Karpas-422 (cell line): Measurements from ENCODE around the gene FYB2. TPM values are rescaled to one million over a fixed set of nuclear protein-coding genes. Genes with fewer than 3 reads are reported as not detected.

ENCODE experiments used
- DNase-seq: peaks from one replicate; pipeline ENCODE4 v3.0.0-alpha.2; 2015
- H2AFZ ChIP-seq: fragments of 200-600 bp; sonication (generic); 2 replicates; pipeline ENCODE4 v1.6.1; 2014; ENCODE audit warnings: antibody characterized with exemption, low read length, mixed read lengths
- H3K27ac ChIP-seq: fragments of 200-600 bp; sonication (generic); 2 replicates; pipeline ENCODE4 v1.5.1; 2014; ENCODE audit warnings: mild to moderate bottlenecking, low read length, moderate library complexity
- H3K27me3 ChIP-seq: fragments of 200-600 bp; sonication (generic); 2 replicates; pipeline ENCODE4 v1.6.1; 2014; ENCODE audit warnings: low read length, mixed read lengths
- H3K36me3 ChIP-seq: fragments of 200-600 bp; sonication (generic); 2 replicates; pipeline ENCODE4 v1.6.1; 2014; ENCODE audit warnings: low read length, mixed read lengths; ENCODE audit not compliant: insufficient read depth
- H3K4me1 ChIP-seq: fragments of 200-600 bp; sonication (generic); 2 replicates; pipeline ENCODE4 v1.6.1; 2014; ENCODE audit warnings: mild to moderate bottlenecking, low read length, mixed read lengths
- H3K4me2 ChIP-seq: fragments of 200-600 bp; sonication (generic); 2 replicates; pipeline ENCODE4 v1.6.1; 2014; ENCODE audit warnings: low read length, low read depth, mild to moderate bottlenecking; ENCODE audit not compliant: poor library complexity, severe bottlenecking
- H3K4me3 ChIP-seq: fragments of 200-600 bp; sonication (generic); 2 replicates; pipeline ENCODE4 v1.5.1; 2014; ENCODE audit warnings: mild to moderate bottlenecking, antibody characterized with exemption, low read length, mixed read lengths
- H3K79me2 ChIP-seq: fragments of 200-600 bp; sonication (generic); 2 replicates; pipeline ENCODE4 v1.6.1; 2014; ENCODE audit warnings: mild to moderate bottlenecking, low read length, mixed read lengths
- H3K9ac ChIP-seq: fragments of 200-600 bp; sonication (generic); 2 replicates; pipeline ENCODE4 v1.6.0; 2014; ENCODE audit warnings: low read length
- H3K9me2 ChIP-seq: fragments of 200-600 bp; sonication (generic), shearing (Covaris generic); replicated peaks from 2 replicates; pipeline ENCODE4 v1.6.0; 2014; ENCODE audit warnings: mild to moderate bottlenecking, low read length, moderate library complexity; ENCODE audit not compliant: insufficient read depth
- H3K9me3 ChIP-seq: fragments of 300-700, 200-600 bp; sonication (generic); 2 replicates; pipeline ENCODE4 v1.6.1; 2014; ENCODE audit warnings: low read length, mixed read lengths
- H4K20me1 ChIP-seq: fragments of 200-600 bp; sonication (generic); 2 replicates; pipeline ENCODE4 v1.6.1; 2014; ENCODE audit warnings: mild to moderate bottlenecking, antibody characterized with exemption, low read length, low read depth; ENCODE audit not compliant: insufficient read depth
- total RNA-seq: library from RNA; depleted of rRNA; stranded (reverse); fragments of >200 nt; shearing (Covaris generic); gene quantifications from 2 replicates; pipeline ENCODE4 v1.2.3, GENCODE V29; 2014; ENCODE audit warnings: low replicate concordance; rRNA removed

FYB2 gene
- not detected in 2 replicates for total RNA-seq

GRCh38 chr1:56819387-56819899, at the start of gene FYB2:
FYB2 (minus strand) TSS chr1:56819404; CDS start chr1:56819290, 114 bp downstream.
- H3K9me3 ChIP-seq, result no peaks in the 10 kb centered on the region
- no peaks in the 10 kb centered on the region for H3K9me2 ChIP-seq
- H3K79me2 ChIP-seq, result no peaks in the 10 kb centered on the region
- no peaks in the 10 kb centered on the region for H3K27me3 ChIP-seq
- DNase-seq, result no peak
- no peaks in the 10 kb centered on the region for H3K36me3 ChIP-seq
- no peaks in the 10 kb centered on the region for H4K20me1 ChIP-seq
- H3K9ac ChIP-seq, result no peak within 1 kb of the TSS
- no peak within 1 kb of the TSS for H2AFZ ChIP-seq
- H3K4me2 ChIP-seq, result no peak within 1 kb of the TSS
- H3K27ac ChIP-seq, result no peak within 1 kb of the TSS
- H3K4me3 ChIP-seq, result no peak within 1 kb of the TSS
- no peaks in the 10 kb centered on the region for H3K4me1 ChIP-seq

GRCh38 chr1:56868761-56869160, 49.6 kb upstream of the FYB2 start:
- no peak overlapping the region for H3K4me2 ChIP-seq
- no peak overlapping the region for H2AFZ ChIP-seq
- no peaks in the 10 kb centered on the region for H4K20me1 ChIP-seq
- no peaks in the 10 kb centered on the region for H3K9me3 ChIP-seq
- H3K4me3 ChIP-seq, result no peak overlapping the region
- no peaks in the 10 kb centered on the region for H3K79me2 ChIP-seq
- 0 out of 2 replicates have a peak, but pooled peaks cover 2% of the 10 kb centered on the region for H3K27me3 ChIP-seq
- no peak overlapping the region for H3K27ac ChIP-seq
- no peaks in the 10 kb centered on the region for H3K4me1 ChIP-seq
- no peaks in the 10 kb centered on the region for H3K36me3 ChIP-seq
- H3K9me2 ChIP-seq, result no peaks in the 10 kb centered on the region
- no peak overlapping the region for H3K9ac ChIP-seq
- DNase-seq, result no peak

GRCh38 chr1:56867491-56867890, 48.3 kb upstream of the FYB2 start:
- H3K27ac ChIP-seq, result no peak overlapping the region
- H3K9me2 ChIP-seq, result no peaks in the 10 kb centered on the region
- no peak for DNase-seq

GRCh38 chr1:56866656-56867055, 47.5 kb upstream of the FYB2 start:
- Histone ChIP-seq H3K9ac (no peak overlapping the region), H3K79me2 (no peaks in the 10 kb centered on the region), H3K36me3 (no peaks in the 10 kb centered on the region), H3K9me3 (no peaks in the 10 kb centered on the region), H3K9me2 (no peaks in the 10 kb centered on the region), H2AFZ (no peak overlapping the region), H3K4me2 (no peak overlapping the region), H3K4me3 (no peak overlapping the region), H3K27ac (no peak overlapping the region), H3K4me1 (no peaks in the 10 kb centered on the region), H3K27me3 (0 out of 2 replicates have a peak, but pooled peaks cover 2% of the 10 kb centered on the region), H4K20me1 (no peaks in the 10 kb centered on the region)
- no peak for DNase-seq

More at GRCh38 chr1:56867491-56867890, 48.3 kb upstream of the FYB2 start:
- Histone ChIP-seq H3K9me3 (no peaks in the 10 kb centered on the region), H3K9ac (no peak overlapping the region), H2AFZ (no peak overlapping the region), H3K79me2 (no peaks in the 10 kb centered on the region), H3K4me3 (no peak overlapping the region), H3K4me2 (no peak overlapping the region), H3K4me1 (no peaks in the 10 kb centered on the region), H3K27me3 (0 out of 2 replicates have a peak, but pooled peaks cover 2% of the 10 kb centered on the region), H4K20me1 (no peaks in the 10 kb centered on the region), H3K36me3 (no peaks in the 10 kb centered on the region)

- Histone ChIP-seq H3K27me3 (0 out of 2 replicates have a peak, but pooled peaks cover 2% of the 10 kb centered on the region), H3K27ac (no peak overlapping the region), H3K9ac (no peak overlapping the region), H3K4me1 (no peaks in the 10 kb centered on the region), H3K79me2 (no peaks in the 10 kb centered on the region), H3K9me2 (no peaks in the 10 kb centered on the region), H4K20me1 (no peaks in the 10 kb centered on the region), H3K4me2 (no peak overlapping the region), H2AFZ (no peak overlapping the region), H3K9me3 (no peaks in the 10 kb centered on the region), H3K36me3 (no peaks in the 10 kb centered on the region), H3K4me3 (no peak overlapping the region)
- DNase-seq, result no peak
These were observed 45.2 kb upstream of the FYB2 start for GRCh38 chr1:56864430-56864829.

GRCh38 chr1:56863265-56863992, 44.2 kb upstream of the FYB2 start:
- no peaks in the 10 kb centered on the region for H3K9me2 ChIP-seq
- H3K4me3 ChIP-seq, result no peak overlapping the region
- H2AFZ ChIP-seq, result no peak overlapping the region
- no peak overlapping the region for H3K4me2 ChIP-seq
- 0 out of 2 replicates have a peak, but pooled peaks cover 2% of the 10 kb centered on the region for H3K27me3 ChIP-seq
- no peaks in the 10 kb centered on the region for H3K36me3 ChIP-seq
- no peak overlapping the region for H3K9ac ChIP-seq
- no peak overlapping the region for H3K27ac ChIP-seq
- no peaks in the 10 kb centered on the region for H4K20me1 ChIP-seq
- DNase-seq, result no peak
- no peaks in the 10 kb centered on the region for H3K79me2 ChIP-seq
- H3K4me1 ChIP-seq, result no peaks in the 10 kb centered on the region
- no peaks in the 10 kb centered on the region for H3K9me3 ChIP-seq

- H3K27me3 ChIP-seq, result no peaks in the 10 kb centered on the region
- no peak overlapping the region for H3K4me2 ChIP-seq
- H3K4me3 ChIP-seq, result no peak overlapping the region
- no peak overlapping the region for H3K27ac ChIP-seq
- no peaks in the 10 kb centered on the region for H3K79me2 ChIP-seq
- H3K36me3 ChIP-seq, result no peaks in the 10 kb centered on the region
- DNase-seq, result no peak
- no peak overlapping the region for H3K9ac ChIP-seq
- H4K20me1 ChIP-seq, result no peaks in the 10 kb centered on the region
- no peaks in the 10 kb centered on the region for H3K9me3 ChIP-seq
- no peak overlapping the region for H2AFZ ChIP-seq
- no peaks in the 10 kb centered on the region for H3K4me1 ChIP-seq
- no peaks in the 10 kb centered on the region for H3K9me2 ChIP-seq
These were observed 40.1 kb upstream of the FYB2 start for GRCh38 chr1:56859287-56859686.

- H3K4me1 ChIP-seq, result no peaks in the 10 kb centered on the region
- no peaks in the 10 kb centered on the region for H3K36me3 ChIP-seq
- no peaks in the 10 kb centered on the region for H3K27me3 ChIP-seq
- H3K4me2 ChIP-seq, result no peak overlapping the region
- H3K4me3 ChIP-seq, result no peak overlapping the region
- no peaks in the 10 kb centered on the region for H3K9me2 ChIP-seq
- DNase-seq, result no peak
- H4K20me1 ChIP-seq, result no peaks in the 10 kb centered on the region
- H2AFZ ChIP-seq, result no peak overlapping the region
- no peaks in the 10 kb centered on the region for H3K9me3 ChIP-seq
- H3K27ac ChIP-seq, result no peak overlapping the region
- no peak overlapping the region for H3K9ac ChIP-seq
- H3K79me2 ChIP-seq, result no peaks in the 10 kb centered on the region
These were observed 37.0 kb upstream of the FYB2 start for GRCh38 chr1:56856186-56856585.
